Measurements from ENCODE around the gene CDH10. TPM values are rescaled to one million over a fixed set of nuclear protein-coding genes. Genes with fewer than 3 reads are reported as not detected.

The CDH10 gene
- polyA plus RNA-seq, 1 experiment, result 0.02 TPM

GRCh38 chr5:24538346-24538745 lies 106.4 kb downstream of the CDH10 start:
- CTCF ChIA-PET, result no interaction called here
- Histone ChIP-seq H3K4me3 (ENCODE audit: low read depth, low read length) (no peak overlapping the region), H3K36me3 (ENCODE audit: control insufficient read depth, insufficient read depth, low read length) (no peaks in the 10 kb centered on the region), H3K27me3 (ENCODE audit: control insufficient read depth, insufficient read depth, low read length) (no peaks in the 10 kb centered on the region)
- POLR2A ChIA-PET, result no interaction called here
- DNase-seq (ENCODE audit: low read depth), result no peak
- no peak for TF ChIP-seq CTCF (IDR thresholded peaks at IDR 0.05; ENCODE audit: insufficient read depth, low read depth, low read length)

- no peak overlapping the region for H3K4me3 ChIP-seq (ENCODE audit: low read depth, low read length)
- DNase-seq (ENCODE audit: low read depth), result no peak
- ChIA-PET POLR2A (no interaction called here), CTCF (interaction anchor here (0.7 kb wide), 1 partner anchor 64 kb away, joined by 3 read pairs; no protein-coding TSS in a partner anchor)
- H3K36me3 ChIP-seq (ENCODE audit: control insufficient read depth, insufficient read depth, low read length), result no peaks in the 10 kb centered on the region
- TF ChIP-seq CTCF (IDR thresholded peaks at IDR 0.05; ENCODE audit: insufficient read depth, low read depth, low read length), result no peak
- H3K27me3 ChIP-seq (ENCODE audit: control insufficient read depth, insufficient read depth, low read length), result no peaks in the 10 kb centered on the region
These were observed 109.1 kb downstream of the CDH10 start for GRCh38 chr5:24535646-24536045.

GRCh38 chr5:24530906-24531305 lies 113.9 kb downstream of the CDH10 start:
- CTCF ChIA-PET, result no interaction called here
- POLR2A ChIA-PET, result no interaction called here
- Histone ChIP-seq H3K4me3 (ENCODE audit: low read depth, low read length) (no peak overlapping the region), H3K36me3 (ENCODE audit: control insufficient read depth, insufficient read depth, low read length) (no peaks in the 10 kb centered on the region), H3K27me3 (ENCODE audit: control insufficient read depth, insufficient read depth, low read length) (no peaks in the 10 kb centered on the region)
- no peak for TF ChIP-seq CTCF (IDR thresholded peaks at IDR 0.05; ENCODE audit: insufficient read depth, low read depth, low read length)
- no peak for DNase-seq (ENCODE audit: low read depth)

GRCh38 chr5:24525414-24525813 lies 119.4 kb downstream of the CDH10 start:
- POLR2A ChIA-PET, result no interaction called here
- H3K27me3 ChIP-seq (ENCODE audit: control insufficient read depth, insufficient read depth, low read length), result no peaks in the 10 kb centered on the region
- DNase-seq (ENCODE audit: low read depth), result no peak
- TF ChIP-seq CTCF (IDR thresholded peaks at IDR 0.05; ENCODE audit: insufficient read depth, low read depth, low read length), result no peak
- H3K4me3 ChIP-seq (ENCODE audit: low read depth, low read length), result no peak overlapping the region
- H3K36me3 ChIP-seq (ENCODE audit: control insufficient read depth, insufficient read depth, low read length), result no peaks in the 10 kb centered on the region
- CTCF ChIA-PET, result no interaction called here

- ChIA-PET POLR2A (no interaction called here), CTCF (no interaction called here)
- no peak for TF ChIP-seq CTCF (IDR thresholded peaks at IDR 0.05; ENCODE audit: insufficient read depth, low read depth, low read length)
- no peak for DNase-seq (ENCODE audit: low read depth)
- H3K36me3 ChIP-seq (ENCODE audit: control insufficient read depth, insufficient read depth, low read length), result no peaks in the 10 kb centered on the region
- no peaks in the 10 kb centered on the region for H3K27me3 ChIP-seq (ENCODE audit: control insufficient read depth, insufficient read depth, low read length)
- no peak overlapping the region for H3K4me3 ChIP-seq (ENCODE audit: low read depth, low read length)
These were observed 132.4 kb downstream of the CDH10 start for GRCh38 chr5:24512423-24512822.
